Placental pericyte (primary cell): ENCODE data around the gene ENTHD1. TPM values are rescaled to one million over a fixed set of nuclear protein-coding genes. Genes with fewer than 3 reads are reported as not detected.

ENCODE experiments used
- small RNA-seq: library from RNA; depleted of rRNA; stranded (forward); fragments of <200 nt; gene quantifications from one replicate; pipeline ENCODE3, GENCODE V24; 2012; ENCODE audit warnings: low replicate concordance
- total RNA-seq: library from RNA; depleted of rRNA; stranded (reverse); fragments of >200 nt; gene quantifications from 2 replicates; pipeline ENCODE4 v1.2.3, GENCODE V29; 2012

The ENTHD1 gene
- not detected in 2 replicates for total RNA-seq

DNA sequence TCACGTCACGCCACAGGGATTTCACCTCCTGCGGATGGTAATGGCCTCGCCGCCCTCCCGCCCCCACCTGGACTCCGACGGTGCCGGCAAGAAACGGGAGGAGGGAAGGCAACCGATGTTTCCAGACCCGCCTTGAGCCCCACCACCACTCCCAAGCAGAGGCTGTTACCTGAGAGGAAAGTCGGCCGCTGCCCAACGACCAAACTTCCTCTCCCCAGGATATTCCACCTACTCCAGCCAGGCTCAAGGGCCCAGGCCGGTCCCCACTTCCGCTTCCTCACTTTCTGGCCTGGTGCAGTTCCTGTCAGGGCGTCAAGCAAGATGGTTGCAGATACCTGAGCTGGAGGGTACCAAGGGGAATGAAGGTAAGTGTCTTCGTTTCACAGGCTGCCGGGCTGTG is at the start of gene ENTHD1:
TSS of gene ENTHD1 (minus strand) at position 235 of the 400 bp plus-strand sequence. CDS start 6,012 bp downstream, outside the sequence.

GRCh38 chr22:39900306-39901227 is 7.0 kb upstream of the ENTHD1 start, which contains the start of gene GRAP2:
Gene GRAP2, plus strand, starts transcription at chr22:39901084. Its CDS starts 46,023 bp downstream, at chr22:39947107.

Small RNAs within 50 kb of the gene (small RNA-seq; reads per million reads assigned to genes)
- not detected for gene RN7SKP210

Other genes starting within 250 kb of the ENTHD1 start
- not detected in 2 replicates for gene GRAP2, start 7.3 kb upstream of the ENTHD1 start, total RNA-seq
- not detected in 2 replicates for gene TMA7B, start 66.6 kb upstream of the ENTHD1 start, total RNA-seq
- gene FAM83F, start 101.2 kb upstream of the ENTHD1 start, total RNA-seq, result under 0.01 TPM in 1 of 2 replicates, not detected in the other